ENCODE data around the gene CUL1. TPM values are rescaled to one million over a fixed set of nuclear protein-coding genes. Genes with fewer than 3 reads are reported as not detected.

The CUL1 gene
- total and polyA plus RNA-seq, 2 donors (not counting 3 experiments of a cell fraction or from before 2014, with no cell fraction given), result 25.7 to 50.2 TPM

DNA sequence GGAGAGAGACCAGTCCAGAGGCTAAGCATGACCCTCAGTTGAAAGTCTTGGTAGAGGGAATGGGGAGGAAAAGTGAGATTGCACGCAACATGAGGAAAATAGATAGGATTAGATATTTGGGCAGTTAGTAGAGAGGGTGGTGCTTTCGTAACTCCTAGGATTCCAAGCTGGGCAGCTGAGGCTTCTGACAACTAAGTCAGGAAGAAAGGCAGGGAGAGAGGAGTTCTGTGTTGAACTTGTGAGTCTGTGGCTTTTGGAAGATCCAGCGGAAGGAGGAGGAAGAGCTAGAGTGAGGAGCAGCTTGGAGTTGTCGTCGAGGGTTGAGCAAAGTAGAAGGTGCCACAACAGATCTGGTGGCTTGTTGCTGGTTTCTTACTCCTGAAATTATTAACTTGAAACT is 21.8 kb downstream of the CUL1 start:
- H3K4me1 ChIP-seq (ENCODE audit: control insufficient read depth, extremely low read depth, insufficient read depth, low read length), result no peaks in the 10 kb centered on the region
- DNase-seq (ENCODE audit: low read depth, low spot score) (no peak), FAIRE-seq (no peak)
- no TSS peak for BruUV-seq (replicated peaks)
- CTCF ChIA-PET, result interaction anchor here (0.7 to 1.5 kb wide), 3 partner anchors 9 to 22 kb away, joined by 3 to 6 read pairs (median 4); partner anchors contain the start of gene CUL1
- H2AFZ ChIP-seq (ENCODE audit: low read depth, low read length), result no peak overlapping the region
- H3K9ac ChIP-seq (replicated peaks; ENCODE audit: extremely low read depth, insufficient read depth, low read length), result no peak overlapping the region
- no peak overlapping the region for H3K27ac ChIP-seq (ENCODE audit: insufficient read depth, low read depth, low read length)
- H3K27me3 ChIP-seq (ENCODE audit: control insufficient read depth in 2 of 2, insufficient read depth in 2 of 2, low read length in 2 of 2), result no peaks in the 10 kb centered on the region
- no peaks in the 10 kb centered on the region for H3K9me3 ChIP-seq (replicated peaks; ENCODE audit: control insufficient read depth, insufficient read depth, low read length)
- intact Hi-C loops (cut with micrococcal nuclease) (no loop called here), dilution Hi-C loops (cut with MboI; ENCODE audit: extremely low pct_ligation_motif_present, low sequenced_read_pairs) (no loop called here)
- H3K4me2 ChIP-seq (ENCODE audit: insufficient read depth, low read length), result no peak overlapping the region
- TF ChIP-seq, protein P1, sequence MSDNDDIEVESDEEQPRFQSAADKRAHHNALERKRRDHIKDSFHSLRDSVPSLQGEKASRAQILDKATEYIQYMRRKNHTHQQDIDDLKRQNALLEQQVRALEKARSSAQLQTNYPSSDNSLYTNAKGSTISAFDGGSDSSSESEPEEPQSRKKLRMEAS (IDR thresholded peaks at IDR 0.05; ENCODE audit: insufficient read depth, insufficient read length), result no peak
- TF ChIP-seq EZH2 (IDR thresholded peaks at IDR 0.05; ENCODE audit: borderline replicate concordance, low read depth, low read length, severe bottlenecking) (no peak), FOS (IDR thresholded peaks at IDR 0.05; ENCODE audit: borderline replicate concordance, insufficient read depth, low read length) (no peak), MYC (IDR thresholded peaks at IDR 0.05; ENCODE audit: low read depth, low read length) (no peak), POLR2AphosphoS5 (IDR thresholded peaks at IDR 0.05; ENCODE audit: insufficient read depth, low read depth, low read length) (no peak), JUN (IDR thresholded peaks at IDR 0.05; ENCODE audit: borderline replicate concordance, insufficient read depth, insufficient read length, low read depth) (no peak), POLR2A (IDR thresholded peaks at IDR 0.05; ENCODE audit: low read depth, low read length) (no peak), GATA2 (IDR thresholded peaks at IDR 0.05; ENCODE audit: insufficient read depth, insufficient read length, low read depth, low read length) (no peak)
- TF ChIP-seq, protein P2, sequence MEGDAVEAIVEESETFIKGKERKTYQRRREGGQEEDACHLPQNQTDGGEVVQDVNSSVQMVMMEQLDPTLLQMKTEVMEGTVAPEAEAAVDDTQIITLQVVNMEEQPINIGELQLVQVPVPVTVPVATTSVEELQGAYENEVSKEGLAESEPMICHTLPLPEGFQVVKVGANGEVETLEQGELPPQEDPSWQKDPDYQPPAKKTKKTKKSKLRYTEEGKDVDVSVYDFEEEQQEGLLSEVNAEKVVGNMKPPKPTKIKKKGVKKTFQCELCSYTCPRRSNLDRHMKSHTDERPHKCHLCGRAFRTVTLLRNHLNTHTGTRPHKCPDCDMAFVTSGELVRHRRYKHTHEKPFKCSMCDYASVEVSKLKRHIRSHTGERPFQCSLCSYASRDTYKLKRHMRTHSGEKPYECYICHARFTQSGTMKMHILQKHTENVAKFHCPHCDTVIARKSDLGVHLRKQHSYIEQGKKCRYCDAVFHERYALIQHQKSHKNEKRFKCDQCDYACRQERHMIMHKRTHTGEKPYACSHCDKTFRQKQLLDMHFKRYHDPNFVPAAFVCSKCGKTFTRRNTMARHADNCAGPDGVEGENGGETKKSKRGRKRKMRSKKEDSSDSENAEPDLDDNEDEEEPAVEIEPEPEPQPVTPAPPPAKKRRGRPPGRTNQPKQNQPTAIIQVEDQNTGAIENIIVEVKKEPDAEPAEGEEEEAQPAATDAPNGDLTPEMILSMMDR (IDR thresholded peaks at IDR 0.05; ENCODE audit: extremely low read depth in 1 of 2, insufficient read depth in 1 of 2, low read depth in 1 of 2, low read length in 2 of 2), result no peak
- no peaks in the 10 kb centered on the region for H3K36me3 ChIP-seq (ENCODE audit: control insufficient read depth in 2 of 2, extremely low read depth in 1 of 2, insufficient read depth in 2 of 2, low read length in 2 of 2)
- H3K79me2 ChIP-seq (ENCODE audit: control insufficient read depth, insufficient read depth, low read length), result peaks cover 100% of the 10 kb centered on the region
- peaks cover 28% of the 10 kb centered on the region for H4K20me1 ChIP-seq (replicated peaks; ENCODE audit: control insufficient read depth, extremely low read depth, insufficient read depth, low read length)
- no peak overlapping the region for H3K4me3 ChIP-seq (replicated peaks in 1 of 3; ENCODE audit: insufficient read depth in 1 of 3, low read depth in 1 of 3, low read length in 3 of 3)
- POLR2A ChIA-PET, result interaction anchor here (0.6 kb wide), 1 partner anchor 48 kb away, joined by 4 read pairs; no protein-coding TSS in a partner anchor
- H3K9me1 ChIP-seq (replicated peaks; ENCODE audit: control insufficient read depth, extremely low read depth, insufficient read depth, low read length), result no peaks in the 10 kb centered on the region
